ENCODE measurements around the gene IGF2BP2. TPM values are rescaled to one million over a fixed set of nuclear protein-coding genes. Genes with fewer than 3 reads are reported as not detected.
A peak's percentile ranks its signal among the peaks of the same experiment; 100 is the strongest.

IGF2BP2 gene
- total RNA-seq, 6 donors from 2014 or later, result 11.4 to 60.3 (median 24.9) TPM

DNA sequence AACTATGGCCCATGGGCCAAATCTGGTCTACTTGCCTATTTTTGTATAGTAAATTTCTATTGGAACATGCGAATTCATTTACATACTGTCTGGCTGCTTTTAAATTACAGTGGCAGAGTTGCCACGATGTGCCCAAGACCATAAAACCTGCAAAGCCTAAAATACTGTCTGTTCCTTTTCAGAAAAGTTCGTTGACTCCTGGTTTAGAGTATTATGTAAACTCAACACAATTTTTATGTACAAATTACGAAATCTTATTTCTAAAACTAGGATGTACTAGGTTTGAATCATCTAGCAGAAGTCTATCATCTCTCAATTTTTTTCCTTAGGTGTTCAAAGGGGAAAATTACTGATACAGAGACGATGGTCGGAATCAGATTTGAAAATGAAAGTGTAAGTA is 211.8 kb downstream of the IGF2BP2 start:
- no peak for DNase-seq
- ATAC-seq (ENCODE audit: low FRiP score in 2 of 2), result no peak
- Histone ChIP-seq H3K36me3 (peaks cover 18 to 98% (median 70%) of the 10 kb centered on the region in 4 donors), H3K27me3 (no peaks in the 10 kb centered on the region), H3K9me3 (no peaks in the 10 kb centered on the region), H3K4me1 (no peaks in the 10 kb centered on the region), H3K4me3 (no peak overlapping the region), H3K27ac (no peak overlapping the region)
- TF ChIP-seq EP300 (IDR thresholded peaks at IDR 0.05) (no peak), CTCF (IDR thresholded peaks at IDR 0.05) (no peak), POLR2A (IDR thresholded peaks at IDR 0.05) (no peak), POLR2AphosphoS5 (IDR thresholded peaks at IDR 0.05) (no peak)
- 66 to 79% methylated on average over 6 of the region's 6 CpGs for WGBS, 2 donors

- WGBS, 2 donors, result 86 to 92% methylated on average over 4 of the region's 4 CpGs
- Histone ChIP-seq H3K9me3 (no peaks in the 10 kb centered on the region), H3K4me3 (no peak overlapping the region), H3K36me3 (peaks cover 26 to 91% (median 68%) of the 10 kb centered on the region in 4 donors), H3K27me3 (no peaks in the 10 kb centered on the region), H3K4me1 (no peaks in the 10 kb centered on the region), H3K27ac (no peak overlapping the region)
- ATAC-seq (ENCODE audit: low FRiP score in 2 of 2) (no peak), DNase-seq (no peak)
- TF ChIP-seq EP300 (IDR thresholded peaks at IDR 0.05), result no peak
- no peak for TF ChIP-seq POLR2AphosphoS5 (IDR thresholded peaks at IDR 0.05)
- TF ChIP-seq CTCF (IDR thresholded peaks at IDR 0.05), result no peak
- no peak for TF ChIP-seq POLR2A (IDR thresholded peaks at IDR 0.05)
These were observed 218.6 kb downstream of the IGF2BP2 start for GRCh38 chr3:185606196-185606595.

- H3K4me1 ChIP-seq, result no peaks in the 10 kb centered on the region
- H3K4me3 ChIP-seq, result no peak overlapping the region
- peaks cover 27 to 91% (median 67%) of the 10 kb centered on the region in 4 donors for H3K36me3 ChIP-seq
- no peaks in the 10 kb centered on the region for H3K27me3 ChIP-seq
- no peak for TF ChIP-seq POLR2AphosphoS5 (IDR thresholded peaks at IDR 0.05)
- no peak for TF ChIP-seq POLR2A (IDR thresholded peaks at IDR 0.05)
- no peak for TF ChIP-seq EP300 (IDR thresholded peaks at IDR 0.05)
- no peak for TF ChIP-seq CTCF (IDR thresholded peaks at IDR 0.05)
- no peak overlapping the region for H3K27ac ChIP-seq
- no peaks in the 10 kb centered on the region for H3K9me3 ChIP-seq
- DNase-seq (no peak), ATAC-seq (ENCODE audit: low FRiP score in 2 of 2) (no peak)
These were observed 219.3 kb downstream of the IGF2BP2 start for GRCh38 chr3:185605566-185605965.

DNA sequence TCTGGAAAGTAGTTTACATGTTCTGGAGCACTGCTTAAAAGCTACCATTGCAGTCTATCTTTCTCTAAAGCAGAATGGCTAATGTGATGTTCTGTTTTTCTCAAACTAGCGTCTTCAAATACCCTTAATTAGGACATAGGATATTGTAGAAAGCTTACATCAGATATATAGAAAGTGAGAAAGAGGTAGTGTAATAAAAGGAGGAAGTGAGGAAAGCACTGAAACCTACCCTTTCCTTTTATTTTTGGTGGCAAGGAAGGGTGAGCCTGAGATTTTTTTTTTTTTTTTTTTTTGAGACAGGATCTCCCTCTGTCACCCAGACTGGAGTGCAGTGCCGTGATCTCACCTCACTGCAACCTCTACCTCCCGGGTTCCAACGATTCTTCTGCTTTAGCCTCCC is 229.3 kb downstream of the IGF2BP2 start:
- 70 to 83% methylated on average over 4 of the region's 4 CpGs for WGBS, 2 donors
- DNase-seq (no peak), ATAC-seq (ENCODE audit: low FRiP score in 2 of 2) (peak in 1 of 2 donors; percentile 39)
- H3K4me1 ChIP-seq, result no peaks in the 10 kb centered on the region
- no peak overlapping the region for H3K4me3 ChIP-seq
- peak overlapping the region in 1 of 4 donors; percentile 3 for H3K27ac ChIP-seq
- H3K27me3 ChIP-seq, result no peaks in the 10 kb centered on the region
- peaks cover 5 to 71% (median 30%) of the 10 kb centered on the region in 4 donors for H3K36me3 ChIP-seq
- TF ChIP-seq POLR2AphosphoS5 (IDR thresholded peaks at IDR 0.05), result no peak
- TF ChIP-seq CTCF (IDR thresholded peaks at IDR 0.05), result no peak
- no peak for TF ChIP-seq POLR2A (IDR thresholded peaks at IDR 0.05)
- TF ChIP-seq EP300 (IDR thresholded peaks at IDR 0.05), result no peak
- H3K9me3 ChIP-seq, result no peaks in the 10 kb centered on the region

- Histone ChIP-seq H3K36me3 (peaks cover 4 to 64% (median 27%) of the 10 kb centered on the region in 4 donors), H3K27me3 (no peaks in the 10 kb centered on the region), H3K27ac (no peak overlapping the region), H3K4me3 (no peak overlapping the region), H3K4me1 (peaks cover 0 to 13% (median 3%) of the 10 kb centered on the region in 4 donors), H3K9me3 (no peaks in the 10 kb centered on the region)
- 66 to 69% methylated on average over 3 of the region's 3 CpGs for WGBS, 2 donors
- TF ChIP-seq POLR2A (IDR thresholded peaks at IDR 0.05) (no peak), POLR2AphosphoS5 (IDR thresholded peaks at IDR 0.05) (no peak), CTCF (IDR thresholded peaks at IDR 0.05) (no peak), EP300 (IDR thresholded peaks at IDR 0.05) (no peak)
- ATAC-seq (ENCODE audit: low FRiP score in 2 of 2), result no peak
- DNase-seq, result no peak
These were observed 230.8 kb downstream of the IGF2BP2 start for GRCh38 chr3:185594073-185594472.

All from upper lobe of left lung (tissue), 6 donors.